GM18867 (cell line): ENCODE data around the gene HOGA1.
"Not testable (repeated sequence)": the region's sequence is repeated elsewhere in the genome, so short reads cannot be mapped to it uniquely, and the experiment has no call there.

ENCODE experiments used
- ATAC-seq: cut with Tn5 transposase; IDR thresholded peaks from one replicate; pipeline ENCODE4 v1.9.1; 2021; ENCODE audit warnings: mild to moderate bottlenecking, moderate library complexity; ENCODE audit not compliant: unreplicated experiment

HOGA1 gene

DNA sequence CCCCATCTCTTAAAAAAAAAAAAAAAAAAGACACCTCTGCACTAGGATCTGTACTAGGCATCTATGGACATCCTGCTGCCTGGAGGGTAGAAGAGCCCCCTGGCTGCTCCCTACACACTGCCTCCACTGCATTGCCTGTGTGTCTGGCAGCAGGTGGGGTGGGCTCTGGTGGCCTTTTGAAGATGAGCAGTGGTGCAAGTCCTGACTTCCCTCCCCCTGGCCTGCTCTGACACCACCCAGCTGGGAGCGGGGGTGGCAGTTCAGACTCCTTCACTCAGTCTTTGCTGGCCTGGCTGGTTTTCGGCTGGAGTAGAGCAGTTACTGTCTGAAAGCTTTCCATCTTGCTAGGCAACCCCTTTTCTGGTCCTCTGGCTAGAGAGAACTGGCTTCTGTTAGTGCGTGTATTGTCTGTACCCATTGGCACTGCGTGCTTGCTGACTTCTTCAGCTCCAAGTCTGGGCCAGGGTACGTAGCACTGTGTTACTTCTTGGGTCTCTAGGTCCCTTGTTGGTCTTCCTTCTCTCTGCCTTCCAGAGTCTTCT is 23.0 kb downstream of the HOGA1 start:
- no peak for ATAC-seq

- ATAC-seq, result no peak
Observed at GRCh38 chr10:97608991-97609561, 24.9 kb downstream of the HOGA1 start.

DNA sequence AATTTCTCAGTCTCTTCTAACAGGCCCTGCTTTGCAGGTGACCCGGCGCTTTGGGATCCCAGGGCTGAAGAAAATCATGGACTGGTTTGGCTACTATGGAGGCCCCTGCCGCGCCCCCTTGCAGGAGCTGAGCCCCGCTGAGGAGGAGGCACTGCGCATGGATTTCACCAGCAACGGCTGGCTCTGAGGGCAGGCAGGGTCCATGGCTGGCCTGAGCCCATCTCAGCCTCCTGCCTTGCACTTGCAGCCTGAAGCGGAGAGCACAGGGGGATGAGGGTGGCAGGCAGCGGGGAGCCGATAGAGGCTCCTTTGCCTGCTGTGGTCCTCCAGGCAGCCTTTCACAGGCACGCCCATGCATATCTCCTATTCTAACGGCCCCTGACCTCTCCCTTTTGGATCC is 27.3 kb downstream of the HOGA1 start:
- no peak for ATAC-seq

GRCh38 chr10:97612386-97612785 is 28.2 kb downstream of the HOGA1 start:
- ATAC-seq, result no peak

DNA sequence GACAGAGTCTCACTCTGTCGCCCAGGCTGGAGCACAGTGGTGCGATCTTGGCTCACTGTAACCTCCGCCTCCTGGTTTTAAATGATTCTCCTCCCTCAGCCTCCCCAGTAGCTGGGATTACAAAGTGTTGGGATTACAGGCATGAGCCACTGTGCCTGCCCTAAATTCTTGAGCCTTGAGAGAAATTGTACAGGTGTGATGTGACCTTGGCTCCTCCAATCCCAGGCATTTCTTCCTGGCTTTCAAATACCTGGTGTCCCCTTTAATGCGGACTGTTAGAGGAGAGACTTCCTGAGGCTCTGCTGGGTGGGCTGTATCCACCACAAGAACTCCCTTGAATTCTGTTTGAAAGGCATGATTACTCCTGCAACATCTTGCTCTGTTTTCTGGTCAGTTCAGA is 34.1 kb downstream of the HOGA1 start:
- ATAC-seq, result no peak

DNA sequence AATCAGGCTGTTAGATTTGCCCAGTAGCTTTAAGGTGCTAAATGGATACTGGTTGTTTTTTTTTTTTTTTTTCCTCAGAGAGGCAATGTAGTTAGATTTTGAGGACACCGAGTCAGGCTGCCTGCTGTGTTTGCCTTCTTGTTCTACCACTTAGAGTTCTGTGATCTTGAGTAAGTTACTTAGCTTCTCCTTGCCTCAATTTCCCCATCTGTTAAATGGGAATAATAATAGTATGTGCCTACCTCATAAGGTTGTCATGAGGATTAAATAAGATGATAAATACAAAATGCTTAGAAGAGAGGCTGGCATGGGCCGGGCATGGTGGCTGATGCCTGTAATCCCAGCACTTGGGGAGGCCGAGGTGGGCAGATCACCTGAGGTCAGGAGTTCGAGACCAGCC is 34.5 kb downstream of the HOGA1 start:
- ATAC-seq, result no peak

GRCh38 chr10:97623277-97623676 is 39.1 kb downstream of the HOGA1 start:
- ATAC-seq, result no peak

GRCh38 chr10:97627731-97628130 is 43.5 kb downstream of the HOGA1 start:
- ATAC-seq, result no peak

GRCh38 chr10:97628228-97628627 is 44.0 kb downstream of the HOGA1 start:
- ATAC-seq, result no peak

DNA sequence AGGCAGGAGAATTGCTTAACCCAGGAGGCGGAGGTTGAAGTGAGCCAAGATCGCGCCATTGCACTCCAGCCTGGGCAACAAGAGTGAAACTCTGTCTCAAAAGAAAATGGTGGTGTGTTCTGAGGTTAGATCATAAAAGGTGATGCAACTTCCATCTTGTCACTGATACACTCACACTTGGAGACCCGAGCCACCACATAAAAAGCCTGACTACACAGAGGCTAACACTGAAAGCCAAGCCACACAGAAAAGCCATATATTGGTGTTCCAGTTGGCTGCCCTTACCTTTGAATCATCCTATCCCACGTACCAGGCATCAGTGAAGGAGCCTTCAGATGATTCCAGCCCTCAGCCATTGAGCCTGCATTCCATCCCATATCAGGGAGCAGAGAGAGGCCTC is 45.1 kb downstream of the HOGA1 start:
- no peak for ATAC-seq

DNA sequence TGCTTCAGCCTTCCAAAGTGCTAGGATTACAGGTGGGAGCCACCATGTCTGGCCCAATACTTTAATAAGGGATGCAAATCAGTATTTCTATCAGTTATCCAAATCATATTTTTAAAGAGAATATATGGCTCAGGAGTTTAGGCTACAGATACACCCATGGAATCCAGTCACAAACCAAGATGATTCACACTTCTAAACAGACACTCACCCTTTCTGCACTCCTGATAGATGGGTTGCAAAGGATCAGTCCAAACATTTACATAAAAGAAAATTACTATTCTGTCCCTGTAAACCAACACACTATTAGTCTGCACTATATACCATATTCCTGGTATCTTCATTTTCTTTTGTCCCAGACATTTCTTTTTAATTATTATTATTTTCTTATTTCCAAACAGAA is 46.9 kb downstream of the HOGA1 start:
- no peak for ATAC-seq

- ATAC-seq, result peak; percentile 99
Observed at GRCh38 chr10:97632949-97633884, 49.0 kb downstream of the HOGA1 start, which contains the start of gene MORN4. Gene MORN4 (minus strand): TSS chr10:97633500. CDS start chr10:97619653, 13,847 bp downstream.

DNA sequence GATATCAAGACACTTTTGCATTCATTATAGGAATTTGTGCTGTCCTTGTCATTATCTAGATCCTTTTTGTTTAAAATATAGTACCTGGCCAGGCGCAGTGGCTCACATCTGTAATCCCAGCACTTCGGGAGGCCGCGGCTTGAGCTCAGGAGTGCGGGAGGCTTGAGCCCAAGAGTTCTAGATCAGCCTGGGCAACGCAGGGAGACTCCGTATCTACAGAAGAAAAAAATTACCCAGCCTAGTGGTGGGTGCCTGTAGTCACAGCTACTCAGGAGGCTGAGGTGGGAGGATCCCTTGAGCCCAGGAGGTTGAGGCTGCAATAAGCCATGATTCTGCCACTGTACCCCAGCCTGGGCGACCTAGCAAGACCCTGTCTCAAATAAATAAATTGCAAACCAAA is 49.7 kb downstream of the HOGA1 start:
- no peak for ATAC-seq

- no peak for ATAC-seq
Observed at GRCh38 chr10:97635577-97635976, 51.4 kb downstream of the HOGA1 start.

DNA sequence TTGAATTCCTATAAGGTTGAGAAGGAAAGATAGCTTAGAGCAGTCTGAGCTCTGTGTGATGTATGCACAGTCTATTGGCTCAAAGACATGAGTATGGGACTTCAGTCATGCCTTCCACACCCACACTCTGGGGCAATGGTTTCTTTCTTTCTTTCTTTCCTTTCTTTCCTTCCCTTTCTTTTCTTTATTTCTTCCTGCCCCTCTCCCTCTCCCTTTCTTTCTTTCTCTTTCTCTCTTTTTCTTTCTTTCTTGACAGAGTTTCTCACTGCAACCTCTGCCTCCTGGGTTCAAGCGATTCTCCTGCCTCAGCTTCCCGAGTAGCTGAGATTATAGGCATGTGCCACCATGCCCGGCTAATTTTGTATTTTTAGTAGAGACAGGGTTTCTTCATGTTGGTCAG is 54.9 kb downstream of the HOGA1 start:
- ATAC-seq, result not testable (repeated sequence)

DNA sequence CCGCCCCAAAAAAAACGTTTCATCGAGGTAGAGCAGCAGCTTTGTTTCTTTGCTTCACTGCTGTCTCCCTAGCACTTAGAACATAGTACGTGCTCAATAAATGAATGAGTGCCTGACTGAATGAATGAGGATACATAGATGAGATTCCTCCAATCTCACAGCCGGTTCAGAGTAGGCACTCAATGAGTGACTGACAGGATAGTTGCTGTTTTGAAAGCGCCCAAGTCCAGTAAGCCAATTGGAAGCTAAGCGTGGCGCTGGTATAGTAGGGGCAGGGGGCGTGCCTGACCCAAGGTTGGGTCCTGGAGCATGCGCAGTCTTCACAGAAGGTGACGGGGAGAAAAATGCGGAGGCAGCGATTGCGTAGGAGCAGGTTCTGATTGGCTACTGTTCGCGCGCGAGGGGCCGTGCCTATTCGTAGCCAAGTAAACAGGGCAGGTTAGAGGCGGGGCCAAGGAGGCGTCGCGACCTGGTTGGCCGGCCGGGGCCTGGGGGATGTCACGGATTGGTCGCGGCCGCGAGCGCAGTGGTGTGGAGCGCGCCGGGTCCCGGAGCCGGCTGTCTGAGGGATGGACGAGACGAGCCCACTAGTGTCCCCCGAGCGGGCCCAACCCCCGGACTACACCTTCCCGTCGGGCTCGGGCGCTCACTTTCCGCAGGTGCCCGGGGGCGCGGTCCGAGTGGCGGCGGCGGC is 56.1 kb downstream of the HOGA1 start, which contains the start of gene PI4K2A:
TSS of gene PI4K2A (plus strand) at position 498 of the 694 bp plus-strand sequence. CDS start at position 570, 72 bp downstream.
- ATAC-seq, result peak; percentile 98

GRCh38 chr10:97640868-97641811 is 57.0 kb downstream of the HOGA1 start:
- peak; percentile 26 for ATAC-seq

DNA sequence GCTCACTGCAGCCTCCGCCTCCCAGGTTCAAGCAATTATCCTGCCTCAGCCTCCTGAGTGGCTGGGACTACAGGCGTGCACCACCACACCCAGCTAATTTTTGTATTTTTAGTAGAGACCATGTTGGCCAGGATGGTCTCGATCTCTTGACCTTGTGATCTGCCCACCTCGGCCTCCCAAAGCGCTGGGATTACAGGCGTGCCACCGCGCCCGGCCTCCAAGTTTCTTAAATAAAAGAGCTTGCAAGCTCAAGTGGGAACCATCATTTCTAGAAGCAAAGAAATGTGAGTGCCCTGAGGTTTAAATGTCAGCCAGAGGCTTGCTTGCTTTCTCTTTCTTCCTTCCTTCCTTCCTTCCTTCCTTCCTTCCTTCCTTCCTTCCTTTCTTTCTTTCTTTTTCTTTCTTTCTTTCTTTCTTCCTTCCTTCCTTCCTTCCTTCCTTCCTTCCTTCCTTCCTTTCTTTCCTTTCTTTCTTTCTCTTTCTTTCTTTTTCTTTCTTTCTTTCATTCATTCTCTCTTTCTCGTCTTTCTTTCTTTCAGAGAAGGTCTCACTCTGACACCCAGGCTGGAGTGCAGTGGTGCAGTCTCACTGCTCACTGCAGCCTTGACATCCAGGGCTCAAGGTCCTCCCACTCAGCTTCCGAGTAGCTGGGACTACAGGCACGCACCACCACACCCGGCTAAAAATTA is 58.4 kb downstream of the HOGA1 start:
- not testable (repeated sequence) for ATAC-seq

- no peak for ATAC-seq
Observed at GRCh38 chr10:97643441-97643985, 59.3 kb downstream of the HOGA1 start.
